DND-41 (cell line): Measurements from ENCODE around the gene CEP192.
A peak's percentile ranks its signal among the peaks of the same experiment; 100 is the strongest.

Experiments used
- ATAC-seq: fragments of 200-7000 bp; cut with Tn5 transposase; 3 replicates; pipeline ENCODE4 v1.9.1; 2021; ENCODE audit warnings: low read depth; ENCODE audit not compliant: insufficient read depth
- DNase-seq: peaks from one replicate; pipeline ENCODE4 v3.0.0-alpha.2; 2020
- H2AFZ ChIP-seq: 2 replicates; pipeline ENCODE4 v1.6.0; 2012; ENCODE audit warnings: low read depth, low read length
- H3K27ac ChIP-seq: 2 replicates; pipeline ENCODE4 v1.5.1; 2012; ENCODE audit warnings: low read length, inconsistent platforms
- H3K27me3 ChIP-seq: fragments of 200-600 bp; sonication (generic); 2 replicates; pipeline ENCODE4 v1.6.0; 2012; ENCODE audit warnings: low read length, mild to moderate bottlenecking, inconsistent platforms; ENCODE audit not compliant: insufficient read depth, poor library complexity
- H3K36me3 ChIP-seq: 2 replicates; pipeline ENCODE4 v1.5.1; 2012; ENCODE audit warnings: low read length, inconsistent platforms; ENCODE audit not compliant: insufficient read depth
- H3K4me1 ChIP-seq: 2 replicates; pipeline ENCODE4 v1.5.1; 2012; ENCODE audit warnings: mild to moderate bottlenecking, low read length; ENCODE audit not compliant: insufficient read depth
- H3K4me2 ChIP-seq: 2 replicates; pipeline ENCODE4 v1.6.0; 2012; ENCODE audit warnings: mild to moderate bottlenecking, moderate library complexity, low read length, inconsistent platforms; ENCODE audit not compliant: insufficient read depth
- H3K4me3 ChIP-seq, 2 experiments: fragments of 200-600 bp in 1 of 2; shearing (Covaris generic) in 1 of 2; 2 replicates each; pipeline ENCODE4 v1.5.1; 2012 to 2016; ENCODE audit warnings: inconsistent platforms in 2 of 2, low read length in 2 of 2, mild to moderate bottlenecking in 2 of 2, low read depth in 1 of 2, moderate library complexity in 1 of 2
- H3K79me2 ChIP-seq: 2 replicates; pipeline ENCODE4 v1.6.0; 2012; ENCODE audit warnings: low read length, inconsistent platforms; ENCODE audit not compliant: insufficient read depth
- H3K9ac ChIP-seq: 2 replicates; pipeline ENCODE4 v1.6.0; 2012; ENCODE audit warnings: low read depth, mild to moderate bottlenecking, inconsistent platforms, low read length, moderate library complexity
- H3K9me3 ChIP-seq: 2 replicates; pipeline ENCODE4 v1.5.1; 2012; ENCODE audit warnings: low read length, moderate library complexity, mild to moderate bottlenecking, inconsistent platforms; ENCODE audit not compliant: insufficient read depth, severe bottlenecking
- H4K20me1 ChIP-seq: 2 replicates; pipeline ENCODE4 v1.6.0; 2012; ENCODE audit warnings: low read length; ENCODE audit not compliant: insufficient read depth
- CTCF ChIP-seq: IDR thresholded peaks from 2 replicates; pipeline ENCODE4 v1.5.1; 2012; ENCODE audit warnings: borderline replicate concordance, low read length, moderate library complexity, mild to moderate bottlenecking; ENCODE audit not compliant: poor library complexity, severe bottlenecking; ENCODE audit errors: extremely low read depth
- EZH2 ChIP-seq: IDR thresholded peaks from 3 replicates; pipeline ENCODE4 v1.6.1; 2012; ENCODE audit warnings: borderline replicate concordance, low read depth, mild to moderate bottlenecking, moderate library complexity, low read length, inconsistent platforms; ENCODE audit not compliant: severe bottlenecking

CEP192 gene

GRCh38 chr18:13165636-13166423 lies 174.7 kb downstream of the CEP192 start:
- H3K4me1 ChIP-seq: no peaks in the 10 kb centered on the region
- H3K36me3 ChIP-seq: no peaks in the 10 kb centered on the region
- H3K4me2 ChIP-seq: no peak overlapping the region
- H3K27me3 ChIP-seq: no peaks in the 10 kb centered on the region
- no peaks in the 10 kb centered on the region for H3K9me3 ChIP-seq
- H4K20me1 ChIP-seq: no peaks in the 10 kb centered on the region
- H3K9ac ChIP-seq: no peak overlapping the region
- DNase-seq (peak; percentile 21), ATAC-seq (no peak; the same call in 2 of the 3 replicates)
- no peak for TF ChIP-seq EZH2
- no peak for TF ChIP-seq CTCF
- no peak overlapping the region for H3K27ac ChIP-seq
- no peak overlapping the region for H3K4me3 ChIP-seq
- no peaks in the 10 kb centered on the region for H3K79me2 ChIP-seq
- H2AFZ ChIP-seq: no peak overlapping the region

- H3K9ac ChIP-seq: no peak overlapping the region
- H3K27ac ChIP-seq: no peak overlapping the region
- no peaks in the 10 kb centered on the region for H3K79me2 ChIP-seq
- TF ChIP-seq EZH2: no peak
- no peak overlapping the region for H2AFZ ChIP-seq
- no peak overlapping the region for H3K4me2 ChIP-seq
- no peaks in the 10 kb centered on the region for H3K4me1 ChIP-seq
- no peaks in the 10 kb centered on the region for H3K9me3 ChIP-seq
- H3K4me3 ChIP-seq: no peak overlapping the region
- ATAC-seq (no peak), DNase-seq (no peak)
- H3K27me3 ChIP-seq: no peaks in the 10 kb centered on the region
- no peaks in the 10 kb centered on the region for H4K20me1 ChIP-seq
- H3K36me3 ChIP-seq: no peaks in the 10 kb centered on the region
Observed at GRCh38 chr18:13173578-13174145, 182.5 kb downstream of the CEP192 start.
